22Rv1 (cell line): ENCODE results near the gene GNRH2.

Experiments used
- CTCF ChIP-seq: fragments of 450-650 bp; IDR thresholded peaks from 2 replicates; pipeline ENCODE4 v1.5.1; 2017; ENCODE audit warnings: mild to moderate bottlenecking
- ZFX ChIP-seq: fragments of 450-650 bp; IDR thresholded peaks from 2 replicates; pipeline ENCODE4 v1.6.1; 2017; ENCODE audit warnings: antibody characterized with exemption, borderline replicate concordance

GRCh38 chr20:3043322-3043721 lies at the start of gene GNRH2:
- TF ChIP-seq CTCF (no peak), ZFX (no peak)
